DMS153 treated with DMSO at 0.1 percent for 48 hours (cell line): Measurements from ENCODE around the gene MAPK6.

Source experiments
- DNase-seq: peaks from one replicate; lab custom pipeline; 2025; ENCODE audit not compliant: unreplicated experiment; lab: John Stamatoyannopoulos, UW

The MAPK6 gene

GRCh38 chr15:52101542-52102323 is 82.7 kb downstream of the MAPK6 start:
- DNase-seq, result no peak

GRCh38 chr15:52102463-52102862 is 83.4 kb downstream of the MAPK6 start:
- DNase-seq, result no peak

GRCh38 chr15:52103217-52104207 is 84.5 kb downstream of the MAPK6 start:
- no peak for DNase-seq

GRCh38 chr15:52104532-52105004 is 85.5 kb downstream of the MAPK6 start:
- DNase-seq, result no peak

GRCh38 chr15:52105846-52106245 is 86.8 kb downstream of the MAPK6 start:
- no peak for DNase-seq

- no peak for DNase-seq
These were observed 87.6 kb downstream of the MAPK6 start for GRCh38 chr15:52106641-52107040.

GRCh38 chr15:52107238-52107637 is 88.2 kb downstream of the MAPK6 start:
- no peak for DNase-seq

- no peak for DNase-seq
These were observed 90.8 kb downstream of the MAPK6 start for GRCh38 chr15:52109559-52110451.

GRCh38 chr15:52111517-52112202 is 92.6 kb downstream of the MAPK6 start:
- DNase-seq, result no peak

- DNase-seq, result no peak
These were observed 93.3 kb downstream of the MAPK6 start for GRCh38 chr15:52112203-52112750.

- no peak for DNase-seq
These were observed 94.2 kb downstream of the MAPK6 start for GRCh38 chr15:52113235-52113634.

- no peak for DNase-seq
These were observed 94.7 kb downstream of the MAPK6 start for GRCh38 chr15:52113708-52114107.

- no peak for DNase-seq
These were observed 95.4 kb downstream of the MAPK6 start for GRCh38 chr15:52114261-52115055.

GRCh38 chr15:52115598-52116427 is 96.8 kb downstream of the MAPK6 start:
- DNase-seq, result no peak
